H9 (cell line): Measurements from ENCODE around the gene DNMT3L. TPM values are rescaled to one million over a fixed set of nuclear protein-coding genes. Genes with fewer than 3 reads are reported as not detected.

Experiments
- DNase-seq: peaks from one replicate; pipeline ENCODE4 v3.0.0-alpha.2; 2017
- H2AFZ ChIP-seq: one replicate; pipeline ENCODE4 v1.6.1; 2013; ENCODE audit warnings: mild to moderate bottlenecking, low read length, control low read depth, moderate library complexity
- H2AK5ac ChIP-seq: 2 replicates; pipeline ENCODE4 v1.6.1; 2013; ENCODE audit warnings: low read length, control low read depth, mixed read lengths; ENCODE audit not compliant: insufficient read length
- H2BK120ac ChIP-seq: one replicate; pipeline ENCODE4 v1.6.1; 2013; ENCODE audit warnings: low read depth, mild to moderate bottlenecking, low read length, control low read depth, inconsistent platforms; ENCODE audit not compliant: poor library complexity, severe bottlenecking
- H2BK12ac ChIP-seq: 2 replicates; pipeline ENCODE4 v1.6.1; 2013; ENCODE audit warnings: low read length, control low read depth, mixed read lengths, low read depth; ENCODE audit not compliant: insufficient read length
- H2BK15ac ChIP-seq: 2 replicates; pipeline ENCODE4 v1.6.1; 2013; ENCODE audit warnings: low read depth, low read length, control low read depth
- H2BK20ac ChIP-seq: one replicate; pipeline ENCODE4 v1.6.1; 2013; ENCODE audit warnings: low read depth, mild to moderate bottlenecking, low read length, control low read depth, inconsistent platforms; ENCODE audit not compliant: poor library complexity, severe bottlenecking
- H2BK5ac ChIP-seq: 2 replicates; pipeline ENCODE4 v1.6.1; 2013; ENCODE audit warnings: low read length, control low read depth, mixed read lengths; ENCODE audit not compliant: insufficient read length
- H3K14ac ChIP-seq: 2 replicates; pipeline ENCODE4 v1.6.1; 2013; ENCODE audit warnings: low read length, control low read depth; ENCODE audit not compliant: insufficient read depth
- H3K18ac ChIP-seq: 2 replicates; pipeline ENCODE4 v1.6.1; 2013; ENCODE audit warnings: low read depth, mild to moderate bottlenecking, mixed read lengths, low read length, control low read depth; ENCODE audit not compliant: insufficient read length
- H3K23ac ChIP-seq: 2 replicates; pipeline ENCODE4 v1.6.1; 2013; ENCODE audit warnings: low read length, control low read depth, mixed read lengths, low read depth; ENCODE audit not compliant: insufficient read length
- H3K23me2 ChIP-seq: 2 replicates; pipeline ENCODE4 v1.6.1; 2013; ENCODE audit warnings: low read depth, mild to moderate bottlenecking, mixed read lengths, low read length, control low read depth; ENCODE audit not compliant: insufficient read length, poor library complexity, severe bottlenecking
- H3K27ac ChIP-seq: 2 replicates; pipeline ENCODE4 v1.5.1; 2013; ENCODE audit warnings: low read length, control low read depth, mixed read lengths, low read depth; ENCODE audit not compliant: insufficient read length
- H3K27me3 ChIP-seq: 2 replicates; pipeline ENCODE4 v1.6.1; 2013; ENCODE audit warnings: low read length, control low read depth, inconsistent platforms; ENCODE audit not compliant: insufficient read depth
- H3K4ac ChIP-seq: 2 replicates; pipeline ENCODE4 v1.6.1; 2013; ENCODE audit warnings: low read depth, mild to moderate bottlenecking, control low read depth, inconsistent platforms, low read length, moderate library complexity
- H3K4me1 ChIP-seq: 2 replicates; pipeline ENCODE4 v1.6.1; 2013; ENCODE audit warnings: low read length, control low read depth, inconsistent platforms; ENCODE audit not compliant: insufficient read depth
- H3K4me2 ChIP-seq: 2 replicates; pipeline ENCODE4 v1.6.1; 2013; ENCODE audit warnings: low read length, control low read depth, mixed read lengths; ENCODE audit not compliant: insufficient read length, insufficient read depth
- H3K56ac ChIP-seq: 2 replicates; pipeline ENCODE4 v1.6.1; 2013; ENCODE audit warnings: low read depth, mild to moderate bottlenecking, mixed read lengths, low read length, control low read depth; ENCODE audit not compliant: insufficient read length
- H3K79me1 ChIP-seq: 2 replicates; pipeline ENCODE4 v1.6.1; 2013; ENCODE audit warnings: low read depth, mild to moderate bottlenecking, moderate library complexity, low read length, control low read depth, inconsistent platforms; ENCODE audit not compliant: insufficient read depth, poor library complexity, severe bottlenecking
- H3K79me2 ChIP-seq: 2 replicates; pipeline ENCODE4 v1.6.1; 2013; ENCODE audit warnings: low read length, control low read depth, inconsistent platforms; ENCODE audit not compliant: insufficient read depth
- H3K9ac ChIP-seq: 2 replicates; pipeline ENCODE4 v1.6.1; 2013; ENCODE audit warnings: low read length, control low read depth, mixed read lengths; ENCODE audit not compliant: insufficient read length; ENCODE audit errors: extremely low read depth
- H3K9me3 ChIP-seq: one replicate; pipeline ENCODE4 v1.6.1; 2013; ENCODE audit warnings: low read depth, low read length, inconsistent platforms; ENCODE audit not compliant: control insufficient read depth
- H3T11ph ChIP-seq: one replicate; pipeline ENCODE4 v1.6.1; 2013; ENCODE audit warnings: mild to moderate bottlenecking, low read length, control low read depth, inconsistent platforms
- H4K20me1 ChIP-seq: one replicate; pipeline ENCODE4 v1.6.1; 2013; ENCODE audit not compliant: control insufficient read depth, insufficient read length, insufficient read depth
- H4K5ac ChIP-seq: 2 replicates; pipeline ENCODE4 v1.6.1; 2013; ENCODE audit warnings: low read depth, mild to moderate bottlenecking, mixed read lengths, low read length, control low read depth; ENCODE audit not compliant: insufficient read length
- H4K8ac ChIP-seq: replicated peaks from 2 replicates; pipeline ENCODE4 v1.6.1; 2013; ENCODE audit warnings: low read length, control low read depth, mixed read lengths, low read depth; ENCODE audit not compliant: insufficient read length
- H4K91ac ChIP-seq: 2 replicates; pipeline ENCODE4 v1.6.1; 2013; ENCODE audit warnings: low read depth, mild to moderate bottlenecking, moderate library complexity, mixed read lengths, low read length, control low read depth; ENCODE audit not compliant: insufficient read length
- H3K27ac Mint-ChIP-seq, 3 experiments: 2 replicates in 2 of 3; 3 replicates in 1 of 3; pipeline ENCODE4 v1.8.0; 2020 to 2021; ENCODE audit warnings: mixed read lengths in 3 of 3, mild to moderate bottlenecking in 1 of 3, moderate library complexity in 1 of 3
- H3K27me3 Mint-ChIP-seq: 2 replicates; pipeline ENCODE4 v1.8.0; 2021; ENCODE audit warnings: low read depth, mild to moderate bottlenecking, moderate library complexity, mixed read lengths
- H3K36me3 Mint-ChIP-seq, 3 experiments: 2 replicates in 2 of 3; 3 replicates in 1 of 3; pipeline ENCODE4 v1.8.0; 2020 to 2021; ENCODE audit warnings: low read depth in 3 of 3, mixed read lengths in 3 of 3; ENCODE audit not compliant: insufficient read depth in 1 of 3
- H3K4me1 Mint-ChIP-seq, 2 experiments: 2 replicates each; pipeline ENCODE4 v1.8.0; 2020; ENCODE audit warnings: mixed read lengths in 2 of 2
- H3K4me3 Mint-ChIP-seq, 2 experiments: 2 replicates in 1 of 2; 3 replicates in 1 of 2; pipeline ENCODE4 v1.8.0; 2020 to 2021; ENCODE audit warnings: mild to moderate bottlenecking in 2 of 2, mixed read lengths in 2 of 2, moderate library complexity in 1 of 2
- H3K9me3 Mint-ChIP-seq, 2 experiments: 2 replicates in 1 of 2; 3 replicates in 1 of 2; pipeline ENCODE4 v1.8.0; 2020; ENCODE audit warnings: mild to moderate bottlenecking in 2 of 2, mixed read lengths in 2 of 2, moderate library complexity in 1 of 2
- CTCF ChIP-seq: fragments of 200-600 bp; sonication (generic); conservative IDR thresholded peaks from 3 replicates; pipeline ENCODE4 v1.8.0; 2021; ENCODE audit warnings: antibody characterized with exemption, mild to moderate bottlenecking
- WGBS: extraction: QIAGEN DNeasy Blood & Tissue Kit; methylation state at CpG from one replicate; pipeline ENCODE4 v1.1.7; 2013; ENCODE audit warnings: missing lambda C conversion rate, low lambda C conversion rate, mixed read lengths; ENCODE audit not compliant: insufficient read length; ENCODE audit errors: extremely low coverage; 5-methylcytosine and 5-hydroxymethylcytosine counted together
- total RNA-seq: library from RNA; stranded (reverse); gene quantifications from 2 replicates; pipeline ENCODE4 v1.2.1, GENCODE V29; 2021

The DNMT3L gene
- total RNA-seq, 1 experiment from 2014 or later, result 0.77 TPM

GRCh38 chr21:44255511-44255981 is 6.2 kb downstream of the DNMT3L start:
- H2BK20ac ChIP-seq, result no peak overlapping the region
- no CpG with 5 or more reads among the region's 11 CpGs for WGBS
- no peak overlapping the region for H3K4ac ChIP-seq

More at GRCh38 chr21:44255511-44255981, 6.2 kb downstream of the DNMT3L start:
- no peaks in the 10 kb centered on the region for H3K79me2 ChIP-seq
- peaks cover 10% of the 10 kb centered on the region for H3K27me3 Mint-ChIP-seq
- no peak overlapping the region for H3T11ph ChIP-seq
- H4K5ac ChIP-seq, result no peak overlapping the region
- H3K23ac ChIP-seq, result no peak overlapping the region
- no peaks in the 10 kb centered on the region for H3K23me2 ChIP-seq
- no peak overlapping the region for H3K9ac ChIP-seq
- no peak overlapping the region for H3K56ac ChIP-seq
- H3K27ac Mint-ChIP-seq, result no peak overlapping the region
- H3K27ac ChIP-seq, result no peak overlapping the region
- H2BK120ac ChIP-seq, result no peak overlapping the region
- H3K18ac ChIP-seq, result no peak overlapping the region
- H4K91ac ChIP-seq, result no peak overlapping the region
- no peak overlapping the region for H2AK5ac ChIP-seq
- H4K8ac ChIP-seq, result no peak overlapping the region
- no peaks in the 10 kb centered on the region for H3K9me3 ChIP-seq
- H2BK5ac ChIP-seq, result no peak overlapping the region
- no peak overlapping the region for H2AFZ ChIP-seq
- H3K36me3 Mint-ChIP-seq, result no peaks in the 10 kb centered on the region; a peak in 1 of 7 replicates
- H3K4me3 Mint-ChIP-seq, result no peak overlapping the region
- H3K27me3 ChIP-seq, result no peaks in the 10 kb centered on the region
- DNase-seq, result no peak
- H3K4me1 Mint-ChIP-seq, result peaks cover 0 to 2% of the 10 kb centered on the region in 2 experiments; a peak in 1 of 4 replicates
- no peaks in the 10 kb centered on the region for H3K79me1 ChIP-seq
- TF ChIP-seq CTCF, result no peak
- H4K20me1 ChIP-seq, result no peaks in the 10 kb centered on the region
- no peak overlapping the region; the same call in 1 of the 2 replicates for H3K14ac ChIP-seq
- no peak overlapping the region for H2BK12ac ChIP-seq
- no peaks in the 10 kb centered on the region for H3K4me1 ChIP-seq
- no peak overlapping the region for H2BK15ac ChIP-seq
- no peaks in the 10 kb centered on the region for H3K9me3 Mint-ChIP-seq
- no peak overlapping the region for H3K4me2 ChIP-seq
